Liver (tissue), 9 donors: ENCODE measurements around the gene MAP2K4. TPM values are rescaled to one million over a fixed set of nuclear protein-coding genes. Genes with fewer than 3 reads are reported as not detected.

ENCODE experiments used
- DNase-seq: peaks from one replicate; pipeline ENCODE4 v3.0.0-alpha.2; 2017; ENCODE audit warnings: low spot score
- H3K27ac ChIP-seq, 2 donors: one replicate each; pipeline ENCODE4 v1.7.0; 2013; ENCODE audit warnings: inconsistent platforms in 2 of 2, low read length in 2 of 2, control low read depth in 1 of 2, low read depth in 1 of 2, mild to moderate bottlenecking in 1 of 2
- H3K27me3 ChIP-seq, 4 donors: one replicate each; pipeline versions ENCODE4 v1.6.1 to v1.7.0; 2013; ENCODE audit warnings: low read length in 3 of 4, inconsistent platforms in 1 of 4, mild to moderate bottlenecking in 1 of 4, moderate library complexity in 1 of 4; ENCODE audit not compliant: control insufficient read depth in 4 of 4, insufficient read depth in 4 of 4
- H3K36me3 ChIP-seq, 4 donors: one replicate each; pipeline versions ENCODE4 v1.6.1 to v1.7.0; 2013; ENCODE audit warnings: low read length in 3 of 4, mild to moderate bottlenecking in 3 of 4, low read depth in 1 of 4, moderate library complexity in 1 of 4; ENCODE audit not compliant: control insufficient read depth in 4 of 4, insufficient read depth in 3 of 4
- H3K4me1 ChIP-seq, 4 donors: one replicate each; pipeline versions ENCODE4 v1.6.1 to v1.7.0; 2013; ENCODE audit warnings: low read length in 3 of 4, mild to moderate bottlenecking in 3 of 4, moderate library complexity in 1 of 4; ENCODE audit not compliant: control insufficient read depth in 4 of 4, insufficient read depth in 4 of 4
- H3K4me3 ChIP-seq, 3 donors: one replicate each; pipeline versions ENCODE4 v1.6.1 to v1.7.0; 2013; ENCODE audit warnings: low read length in 3 of 3, control low read depth in 1 of 3, low read depth in 1 of 3, mild to moderate bottlenecking in 1 of 3
- H3K9ac ChIP-seq, 2 donors: one replicate each; pipeline ENCODE4 v1.7.0; 2013; ENCODE audit warnings: low read length in 2 of 2, mild to moderate bottlenecking in 2 of 2, moderate library complexity in 2 of 2, control low read depth in 1 of 2, low read depth in 1 of 2
- H3K9me3 ChIP-seq, 4 donors: one replicate each; pipeline versions ENCODE4 v1.6.1 to v1.7.0; 2013; ENCODE audit warnings: low read length in 3 of 4; ENCODE audit not compliant: control insufficient read depth in 4 of 4
- ATF3 ChIP-seq: IDR thresholded peaks from 2 replicates; pipeline ENCODE4 v1.6.1; 2016; ENCODE audit warnings: antibody characterized with exemption
- CTCF ChIP-seq: fragments of 150-350 bp; IDR thresholded peaks from 2 replicates; pipeline ENCODE4 v1.5.1; 2017; ENCODE audit warnings: improper control_type of control experiment, low read depth, low read length; ENCODE audit not compliant: missing input control
- EGR1 ChIP-seq, 2 donors: IDR thresholded peaks; 2 replicates each; pipeline ENCODE4 v1.6.1; 2016 to 2018; ENCODE audit warnings: antibody characterized with exemption in 2 of 2, low read depth in 2 of 2
- FOXA1 ChIP-seq: IDR thresholded peaks from 2 replicates; pipeline ENCODE4 v1.6.1; 2016; ENCODE audit warnings: antibody characterized with exemption
- FOXA2 ChIP-seq: IDR thresholded peaks from 2 replicates; pipeline ENCODE4 v1.6.1; 2016; ENCODE audit warnings: antibody characterized with exemption
- GABPA ChIP-seq, 2 donors: IDR thresholded peaks in 1 of 2; conservative IDR thresholded peaks in 1 of 2; 2 replicates each; pipeline ENCODE4 v1.6.1; 2016; ENCODE audit warnings: antibody characterized with exemption in 2 of 2, mild to moderate bottlenecking in 1 of 2, moderate library complexity in 1 of 2
- HNF4A ChIP-seq, 2 donors: conservative IDR thresholded peaks; 2 replicates each; pipeline ENCODE4 v1.6.1; 2016; ENCODE audit warnings: antibody characterized with exemption in 2 of 2, mild to moderate bottlenecking in 2 of 2
- HNF4G ChIP-seq: IDR thresholded peaks from 2 replicates; pipeline ENCODE4 v1.6.1; 2016; ENCODE audit warnings: antibody characterized with exemption
- JUND ChIP-seq, 2 donors: IDR thresholded peaks; 2 replicates each; pipeline ENCODE4 v1.6.1; 2016; ENCODE audit warnings: antibody characterized with exemption in 2 of 2
- MAX ChIP-seq: IDR thresholded peaks from 2 replicates; pipeline ENCODE4 v1.6.1; 2016; ENCODE audit warnings: antibody characterized with exemption
- NR2F2 ChIP-seq: IDR thresholded peaks from 2 replicates; pipeline ENCODE4 v1.6.1; 2016; ENCODE audit warnings: antibody characterized with exemption
- RAD21 ChIP-seq, 2 donors: IDR thresholded peaks; 2 replicates each; pipeline ENCODE4 v1.6.1; 2016; ENCODE audit warnings: antibody characterized with exemption in 2 of 2, mild to moderate bottlenecking in 2 of 2
- REST ChIP-seq: IDR thresholded peaks from 2 replicates; pipeline ENCODE4 v1.6.1; 2016; ENCODE audit warnings: antibody characterized with exemption, mild to moderate bottlenecking
- RXRA ChIP-seq, 2 donors: IDR thresholded peaks; 2 replicates each; pipeline ENCODE4 v1.6.1; 2017 to 2018; ENCODE audit warnings: antibody characterized with exemption in 2 of 2, mild to moderate bottlenecking in 1 of 2
- SP1 ChIP-seq: IDR thresholded peaks from 2 replicates; pipeline ENCODE4 v1.6.1; 2018; ENCODE audit warnings: antibody characterized with exemption, mild to moderate bottlenecking
- TAF1 ChIP-seq: conservative IDR thresholded peaks from 2 replicates; pipeline ENCODE4 v1.6.1; 2016; ENCODE audit warnings: antibody characterized with exemption, mild to moderate bottlenecking
- YY1 ChIP-seq: IDR thresholded peaks from 2 replicates; pipeline ENCODE4 v1.6.1; 2016; ENCODE audit warnings: antibody characterized with exemption, mild to moderate bottlenecking
- ZBTB33 ChIP-seq: IDR thresholded peaks from 2 replicates; pipeline ENCODE4 v1.6.1; 2016; ENCODE audit warnings: antibody characterized with exemption
- WGBS: extraction: QIAGEN DNeasy Blood & Tissue Kit; methylation state at CpG from one replicate; pipeline ENCODE4 v1.1.7; 2013; 5-methylcytosine and 5-hydroxymethylcytosine counted together
- polyA plus RNA-seq, 2 donors: library from polyadenylated mRNA; stranded (reverse) in 1 of 2; unstranded in 1 of 2; fragments of 200-250 nt in 1 of 2; fragments of >200 nt in 1 of 2; fragmentation: Nextera tagmentation in 1 of 2; extraction: Ambion mirVana in 1 of 2; gene quantifications; one replicate each; pipeline versions ENCODE4 v1.2.1 to v1.2.3, GENCODE V29; 2013 to 2015
- total RNA-seq, 2 donors: library from RNA; depleted of rRNA; stranded (reverse); fragments of >200 nt; gene quantifications; one replicate each; pipeline ENCODE4 v1.2.3, GENCODE V29; 2014
- donor health status: healthy.
- donor health status: healthy.
- donor health status: healthy.
- donor health status: healthy.
- donor health status: healthy.

MAP2K4 gene
- total and polyA plus RNA-seq, 4 donors = 9.2 to 23.8 (median 14.7) TPM

- H3K27ac ChIP-seq = peak overlapping the region; percentile 73 to 83
- H3K9ac ChIP-seq = no peak overlapping the region
- no peaks in the 10 kb centered on the region for H3K27me3 ChIP-seq
- peak overlapping the region; percentile 84 to 95 (median 92) for H3K4me3 ChIP-seq
- WGBS = 60% methylated on average over 4 of the region's 4 CpGs
- TF ChIP-seq ATF3 = no peak
- no peak for TF ChIP-seq CTCF
- no peak for TF ChIP-seq MAX
- no peak for TF ChIP-seq TAF1
- TF ChIP-seq YY1 = no peak
- TF ChIP-seq EGR1 (IDR thresholded peaks at IDR 0.05; ENCODE audit: low read depth in 2 of 2) = no peak
- no peak for TF ChIP-seq RXRA (IDR thresholded peaks at IDR 0.05)
- no peak for TF ChIP-seq HNF4G
- TF ChIP-seq REST = no peak
- no peak for TF ChIP-seq FOXA1
- no peak for TF ChIP-seq GABPA (IDR thresholded peaks at IDR 0.05 in 1 of 2, conservative IDR thresholded peaks at IDR 0.05 in 1 of 2)
- no peak for TF ChIP-seq NR2F2
- TF ChIP-seq ZBTB33 = no peak
- no peak for TF ChIP-seq SP1
- TF ChIP-seq HNF4A (conservative IDR thresholded peaks at IDR 0.05) = no peak
- TF ChIP-seq JUND (IDR thresholded peaks at IDR 0.05) = no peak
- TF ChIP-seq RAD21 (IDR thresholded peaks at IDR 0.05) = no peak
- no peak for TF ChIP-seq FOXA2
- H3K9me3 ChIP-seq = no peaks in the 10 kb centered on the region
- H3K4me1 ChIP-seq = peaks cover 0 to 13% (median 4%) of the 10 kb centered on the region in 4 donors
- no peak for DNase-seq
- no peaks in the 10 kb centered on the region for H3K36me3 ChIP-seq
Measured at GRCh38 chr17:11997972-11998233, 22.8 kb upstream of the MAP2K4 start.

GRCh38 chr17:11999696-12000095 is 21.0 kb upstream of the MAP2K4 start:
- 82% methylated on average over 5 of the region's 5 CpGs for WGBS
- no peaks in the 10 kb centered on the region for H3K27me3 ChIP-seq
- H3K36me3 ChIP-seq = no peaks in the 10 kb centered on the region
- no peak overlapping the region for H3K4me3 ChIP-seq
- no peak overlapping the region for H3K27ac ChIP-seq
- no peak for TF ChIP-seq FOXA1
- TF ChIP-seq HNF4A (conservative IDR thresholded peaks at IDR 0.05) = no peak
- TF ChIP-seq GABPA (IDR thresholded peaks at IDR 0.05 in 1 of 2, conservative IDR thresholded peaks at IDR 0.05 in 1 of 2) = peak in 1 of 2 donors; percentile 26
- no peak for TF ChIP-seq NR2F2
- TF ChIP-seq JUND (IDR thresholded peaks at IDR 0.05) = no peak
- no peak for TF ChIP-seq ZBTB33
- TF ChIP-seq SP1 = no peak
- H3K4me1 ChIP-seq = peaks cover 0 to 13% (median 4%) of the 10 kb centered on the region in 4 donors
- no peak for DNase-seq
- H3K9me3 ChIP-seq = no peaks in the 10 kb centered on the region
- no peak overlapping the region for H3K9ac ChIP-seq
